Neural crest cell (in vitro differentiated cells): ENCODE results near the gene SSRP1. TPM values are rescaled to one million over a fixed set of nuclear protein-coding genes. Genes with fewer than 3 reads are reported as not detected.
"Not testable (repeated sequence)": the region's sequence is repeated elsewhere in the genome, so short reads cannot be mapped to it uniquely, and the experiment has no call there.

Source experiments
- DNase-seq: peaks from one replicate; pipeline ENCODE4 v3.0.0; 2021; ENCODE audit warnings: low read depth, mixed read lengths, low spot score
- H3K27ac Mint-ChIP-seq: one replicate; pipeline ENCODE4 v1.8.0; 2021; ENCODE audit warnings: mild to moderate bottlenecking, mixed read lengths; ENCODE audit not compliant: unreplicated experiment
- H3K27me3 Mint-ChIP-seq: 2 replicates; pipeline ENCODE4 v1.8.0; 2021; ENCODE audit warnings: low read depth, mild to moderate bottlenecking, mixed read lengths
- H3K36me3 Mint-ChIP-seq: 2 replicates; pipeline ENCODE4 v1.8.0; 2021; ENCODE audit warnings: low read depth, mild to moderate bottlenecking, mixed read lengths
- H3K4me1 Mint-ChIP-seq: 2 replicates; pipeline ENCODE4 v1.8.0; 2021; ENCODE audit warnings: mixed read lengths
- H3K4me3 Mint-ChIP-seq: one replicate; pipeline ENCODE4 v1.8.0; 2021; ENCODE audit warnings: mild to moderate bottlenecking, mixed read lengths
- H3K9me3 Mint-ChIP-seq: 2 replicates; pipeline ENCODE4 v1.8.0; 2021; ENCODE audit warnings: mixed read lengths
- CTCF ChIP-seq: fragments of 200-600 bp; sonication (generic); conservative IDR thresholded peaks from 2 replicates; pipeline ENCODE4 v1.5.0; 2021; ENCODE audit warnings: antibody characterized with exemption, mild to moderate bottlenecking
- total RNA-seq: library from RNA; stranded (reverse); gene quantifications from 2 replicates; pipeline ENCODE4 v1.2.1, GENCODE V29; 2021

The SSRP1 gene
- total RNA-seq, 1 donor from 2014 or later = 280 TPM

- Mint-ChIP-seq H3K36me3 (no peaks in the 10 kb centered on the region), H3K4me1 (peaks cover 30% of the 10 kb centered on the region), H3K9me3 (peaks cover 3% of the 10 kb centered on the region), H3K4me3 (peak overlapping the region; percentile 13), H3K27me3 (no peaks in the 10 kb centered on the region), H3K27ac (peak overlapping the region; percentile 95)
- TF ChIP-seq CTCF = no peak
- DNase-seq = peak; percentile 38
These were observed 46.7 kb downstream of the SSRP1 start for GRCh38 chr11:57288771-57289579.

- no peak for TF ChIP-seq CTCF
- no peak for DNase-seq
- H3K27ac Mint-ChIP-seq = peak overlapping the region; percentile 32
- H3K9me3 Mint-ChIP-seq = peaks cover 3% of the 10 kb centered on the region
- H3K4me1 Mint-ChIP-seq = peaks cover 30% of the 10 kb centered on the region
- no peaks in the 10 kb centered on the region for H3K27me3 Mint-ChIP-seq
- H3K36me3 Mint-ChIP-seq = no peaks in the 10 kb centered on the region
- no peak overlapping the region for H3K4me3 Mint-ChIP-seq
These were observed 47.8 kb downstream of the SSRP1 start for GRCh38 chr11:57287884-57288283.

- Mint-ChIP-seq H3K9me3 (peaks cover 3% of the 10 kb centered on the region), H3K4me1 (peaks cover 7% of the 10 kb centered on the region), H3K27ac (no peak overlapping the region), H3K4me3 (no peak overlapping the region), H3K36me3 (no peaks in the 10 kb centered on the region), H3K27me3 (no peaks in the 10 kb centered on the region)
- no peak for TF ChIP-seq CTCF
- DNase-seq = no peak
These were observed 52.3 kb downstream of the SSRP1 start for GRCh38 chr11:57283231-57283990.

GRCh38 chr11:57281546-57281945, 54.1 kb downstream of the SSRP1 start:
- not testable (repeated sequence) for DNase-seq, H3K36me3 Mint-ChIP-seq, H3K4me3 Mint-ChIP-seq, H3K9me3 Mint-ChIP-seq, H3K27ac Mint-ChIP-seq, H3K27me3 Mint-ChIP-seq, H3K4me1 Mint-ChIP-seq

- H3K27ac Mint-ChIP-seq = no peak overlapping the region
- H3K9me3 Mint-ChIP-seq = peaks cover 2% of the 10 kb centered on the region
- peaks cover 8% of the 10 kb centered on the region for H3K4me1 Mint-ChIP-seq
- H3K27me3 Mint-ChIP-seq = no peaks in the 10 kb centered on the region
- no peak overlapping the region for H3K4me3 Mint-ChIP-seq
- no peak for DNase-seq
- TF ChIP-seq CTCF = no peak
- no peaks in the 10 kb centered on the region for H3K36me3 Mint-ChIP-seq
These were observed 56.6 kb downstream of the SSRP1 start for GRCh38 chr11:57279116-57279515.

- H3K4me1 Mint-ChIP-seq = peaks cover 8% of the 10 kb centered on the region
- no peaks in the 10 kb centered on the region for H3K27me3 Mint-ChIP-seq
- no peak overlapping the region for H3K27ac Mint-ChIP-seq
These were observed 57.0 kb downstream of the SSRP1 start for GRCh38 chr11:57278721-57279095.

More at GRCh38 chr11:57278721-57279095, 57.0 kb downstream of the SSRP1 start:
- no peak overlapping the region for H3K4me3 Mint-ChIP-seq
- no peaks in the 10 kb centered on the region for H3K36me3 Mint-ChIP-seq
- DNase-seq = no peak
- peaks cover 3% of the 10 kb centered on the region for H3K9me3 Mint-ChIP-seq
- no peak for TF ChIP-seq CTCF
